NK-92 (cell line): ENCODE data around the gene FBXO28.

Experiments used
- DNase-seq: peaks from one replicate; lab custom pipeline; 2025; ENCODE audit not compliant: unreplicated experiment; lab: John Stamatoyannopoulos, UW

Gene FBXO28

DNA sequence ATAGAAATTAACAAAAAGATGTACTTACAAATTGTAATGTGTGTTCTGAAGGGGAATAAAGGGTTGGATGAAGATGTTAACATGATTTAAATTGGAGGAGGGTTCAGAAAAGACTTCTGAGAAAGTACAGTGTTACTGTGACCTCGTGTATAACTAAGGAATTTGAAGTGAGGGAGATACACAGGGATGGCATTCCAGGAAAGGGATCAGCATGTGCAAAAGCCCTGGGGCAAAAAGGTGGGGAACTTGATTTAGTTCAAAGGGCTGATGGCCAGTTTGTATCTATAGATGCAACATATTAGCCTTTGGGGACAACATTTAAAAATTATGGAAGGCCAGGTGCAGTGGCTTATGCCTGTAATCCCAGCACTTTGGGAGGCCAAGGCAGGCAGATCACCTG is 35.8 kb downstream of the FBXO28 start:
- no peak for DNase-seq

GRCh38 chr1:224151117-224151516 is 37.2 kb downstream of the FBXO28 start:
- no peak for DNase-seq

GRCh38 chr1:224157316-224157715 is 43.4 kb downstream of the FBXO28 start:
- DNase-seq, result no peak

- no peak for DNase-seq
These were observed 45.6 kb downstream of the FBXO28 start for GRCh38 chr1:224159541-224159940.

- no peak for DNase-seq
These were observed 46.3 kb downstream of the FBXO28 start for GRCh38 chr1:224160171-224160682.

- DNase-seq, result no peak
These were observed 48.9 kb downstream of the FBXO28 start for GRCh38 chr1:224162768-224163167.

GRCh38 chr1:224163311-224163710 is 49.4 kb downstream of the FBXO28 start:
- DNase-seq, result no peak

- no peak for DNase-seq
These were observed 55.0 kb downstream of the FBXO28 start for GRCh38 chr1:224168859-224169380.

- DNase-seq, result no peak
These were observed 55.9 kb downstream of the FBXO28 start for GRCh38 chr1:224169718-224170270.

GRCh38 chr1:224170343-224170742 is 56.4 kb downstream of the FBXO28 start:
- no peak for DNase-seq

GRCh38 chr1:224170748-224171478 is 57.0 kb downstream of the FBXO28 start:
- no peak for DNase-seq

DNA sequence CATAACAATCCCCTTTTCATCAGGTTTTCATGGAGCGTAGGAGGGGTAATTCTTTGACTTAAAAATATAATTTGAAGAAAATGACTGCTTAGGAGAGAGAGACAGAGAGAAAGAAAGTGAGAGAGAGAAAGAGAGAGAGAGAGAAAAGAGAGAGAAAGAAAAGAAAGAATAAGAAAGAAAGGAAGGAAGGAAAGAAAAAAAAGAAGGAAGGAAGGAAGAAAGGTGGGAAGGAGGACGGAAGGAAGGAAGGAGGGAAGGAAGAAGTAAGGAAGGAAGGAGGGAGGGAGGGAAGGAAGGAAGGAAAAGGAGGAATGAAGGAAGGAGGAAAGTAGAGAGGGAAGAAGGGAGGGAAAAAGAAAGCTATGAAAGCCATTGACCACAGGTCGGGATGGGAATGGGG is 58.3 kb downstream of the FBXO28 start:
- no peak for DNase-seq

GRCh38 chr1:224173523-224173922 is 59.6 kb downstream of the FBXO28 start:
- DNase-seq, result no peak

DNA sequence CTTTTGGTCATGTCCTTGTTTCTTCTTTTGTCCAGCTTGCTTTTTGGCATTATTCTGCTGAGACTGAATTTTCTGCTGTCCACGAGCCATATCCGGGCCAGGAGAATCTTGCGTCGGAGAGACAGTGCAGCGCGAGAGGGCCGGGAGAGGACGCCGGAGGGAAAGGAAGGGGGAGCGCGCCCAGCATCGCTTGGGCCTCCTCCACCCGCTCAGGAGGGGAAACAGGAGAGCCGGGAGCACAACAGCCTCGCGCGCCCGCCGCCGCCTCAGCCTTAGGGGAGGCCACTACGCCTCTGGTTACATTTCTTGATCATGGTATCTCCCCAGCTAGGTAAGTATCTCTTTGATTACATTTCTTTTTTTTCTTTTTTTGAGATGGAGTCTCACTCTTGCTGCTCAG is 61.7 kb downstream of the FBXO28 start:
- no peak for DNase-seq

DNA sequence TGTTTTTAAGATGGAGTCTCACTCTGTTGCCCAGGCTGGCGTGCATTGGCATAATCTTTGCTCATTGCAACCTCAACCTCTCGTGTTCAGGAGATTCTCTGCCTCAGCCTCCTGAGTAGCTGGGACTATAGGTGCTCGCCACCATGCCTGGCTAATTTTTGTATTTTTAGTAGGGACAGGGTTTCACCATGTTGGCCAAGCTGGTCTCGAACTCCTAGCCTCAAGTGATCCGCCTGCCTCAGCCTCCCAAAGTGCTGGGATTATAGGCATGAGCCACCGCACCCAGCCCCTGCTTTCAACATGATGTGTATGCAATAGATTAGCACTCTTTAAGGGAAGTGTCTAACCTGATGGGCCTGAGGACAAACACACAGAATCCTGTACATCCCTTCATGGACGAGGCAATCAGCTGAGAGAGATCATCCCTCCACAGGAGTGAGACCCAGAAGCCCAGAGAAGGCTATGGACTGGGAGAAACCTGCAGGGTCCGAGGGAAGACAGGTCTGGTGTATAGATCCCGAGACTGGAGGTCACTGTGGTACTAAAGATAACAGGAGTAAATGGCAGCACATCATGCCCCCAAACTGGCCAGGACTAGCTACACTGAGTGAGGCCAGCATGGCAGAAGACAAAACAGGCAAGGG is 63.6 kb downstream of the FBXO28 start:
- DNase-seq, result no peak

GRCh38 chr1:224178894-224179293 is 65.0 kb downstream of the FBXO28 start:
- DNase-seq, result no peak

DNA sequence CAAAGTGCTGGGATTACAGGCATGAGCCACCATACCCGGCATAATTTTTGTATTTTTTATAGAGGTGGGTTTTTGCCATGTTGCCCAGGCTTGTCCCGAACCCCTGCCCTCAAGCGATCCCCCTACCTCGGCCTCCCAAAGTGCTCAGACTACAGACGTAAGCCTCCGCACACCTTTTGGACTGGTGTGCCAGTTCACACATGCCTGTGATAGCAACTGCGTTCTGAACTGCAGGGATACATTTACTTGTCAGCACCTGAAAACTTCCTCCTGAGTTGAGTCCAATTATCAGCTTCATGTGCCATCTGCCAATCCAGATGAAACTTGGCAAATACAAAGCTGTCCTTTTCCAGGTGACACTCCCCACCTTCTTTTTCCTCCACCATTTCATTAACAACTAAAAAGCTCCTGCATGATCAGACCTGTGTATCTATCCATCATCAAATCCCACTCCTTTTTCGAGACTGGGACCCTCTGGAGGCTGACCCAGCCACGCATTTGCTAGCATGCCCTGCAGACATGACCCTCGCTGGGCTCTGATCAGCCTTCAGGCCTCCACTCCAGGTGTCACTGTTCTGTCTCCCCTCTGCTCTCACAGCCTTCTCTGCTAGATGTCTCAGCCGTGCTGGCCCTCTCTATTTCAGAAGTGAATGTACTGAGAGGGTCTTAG is 67.0 kb downstream of the FBXO28 start:
- no peak for DNase-seq

DNA sequence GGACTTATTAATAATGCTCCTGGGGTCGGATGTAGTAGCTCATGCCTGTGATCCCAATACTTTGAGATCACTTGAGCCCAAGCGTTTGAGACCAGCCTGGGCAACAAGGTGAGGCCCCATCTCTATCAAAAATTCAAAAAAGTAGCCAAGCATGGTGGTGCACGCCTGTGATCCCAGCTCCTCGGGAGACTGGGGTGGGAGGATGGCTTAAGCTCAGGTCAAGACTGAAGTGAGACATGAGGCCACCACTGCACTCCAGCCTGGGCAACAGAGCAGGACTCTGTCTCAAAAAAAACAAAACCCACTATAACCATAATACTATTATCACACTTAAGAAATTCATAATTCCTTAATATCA is 67.5 kb downstream of the FBXO28 start:
- DNase-seq, result no peak

- DNase-seq, result no peak
These were observed 68.3 kb downstream of the FBXO28 start for GRCh38 chr1:224182057-224182865.

DNA sequence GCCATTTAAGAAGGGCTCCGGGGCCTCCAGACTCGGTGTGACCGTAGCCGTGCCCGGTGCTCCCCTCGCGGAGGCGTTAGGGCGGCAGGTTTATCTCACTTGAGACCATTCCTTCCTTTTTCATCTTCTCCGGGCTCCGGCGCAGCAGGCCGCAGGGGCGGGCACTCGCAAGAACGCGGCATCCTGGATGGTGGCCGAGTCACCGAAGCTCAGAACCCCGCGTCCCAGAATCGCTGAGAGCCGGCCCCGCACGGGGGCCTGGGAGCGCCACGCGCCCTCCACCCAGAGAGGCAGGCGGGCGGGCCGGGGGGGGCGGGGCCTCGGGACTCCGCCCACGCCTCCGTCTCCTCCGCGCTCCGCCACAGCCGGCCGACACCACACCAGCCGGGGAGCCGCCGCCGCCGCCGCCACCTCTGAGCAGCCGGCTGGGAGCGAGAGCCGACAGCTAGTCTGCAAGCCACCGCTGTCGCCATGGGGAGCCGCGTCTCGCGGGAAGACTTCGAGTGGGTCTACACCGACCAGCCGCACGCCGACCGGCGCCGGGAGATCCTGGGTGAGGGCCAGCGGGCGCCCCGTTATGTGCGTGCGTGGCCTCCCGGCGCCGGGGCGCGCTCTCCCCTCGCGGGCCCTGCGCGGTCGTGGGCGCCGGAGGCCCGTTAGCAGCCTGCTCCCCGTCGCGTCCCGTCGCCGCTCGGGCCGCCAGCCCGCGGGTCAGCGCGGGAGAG is 69.1 kb downstream of the FBXO28 start, which contains the start of gene DEGS1:
DEGS1 (plus strand) TSS at position 375 of the 725 bp plus-strand sequence; CDS start at position 472, 97 bp downstream.
- no peak for DNase-seq
